MM.1S (cell line): ENCODE data around the gene NTRK3.

Experiments used
- CTCF ChIP-seq: fragments of 300-600 bp; sonication (generic); IDR thresholded peaks from 2 replicates; pipeline ENCODE4 v1.5.1; 2016; ENCODE audit warnings: antibody characterized with exemption, low read length, mixed read lengths
- EZH2 ChIP-seq: fragments of 300-600 bp; sonication (generic); optimal IDR thresholded peaks from 2 replicates; pipeline ENCODE3; 2017; ENCODE audit warnings: low read depth, mild to moderate bottlenecking, antibody characterized with exemption, low read length, mixed read lengths

GRCh38 chr15:87944050-87944449 is 312.5 kb downstream of the NTRK3 start:
- no peak for TF ChIP-seq CTCF
- TF ChIP-seq EZH2 = no peak
